Upper lobe of left lung (tissue), 4 donors: ENCODE results near the gene PHF3.

Experiments used
- CTCF ChIP-seq, 6 experiments: fragments of 450-650 bp in 4 of 6; fragments of 200-600 bp in 2 of 6; sonication (generic) in 2 of 6; IDR thresholded peaks; one replicate each; pipeline ENCODE4 v1.5.1; 2016 to 2019; ENCODE audit warnings: antibody characterized with exemption in 6 of 6
- EP300 ChIP-seq, 4 donors: sonication (generic); formaldehyde crosslinking; IDR thresholded peaks; one replicate each; pipeline ENCODE4 v1.5.1; 2017; ENCODE audit warnings: antibody characterized with exemption in 4 of 4, control low read depth in 2 of 4

- TF ChIP-seq CTCF (IDR thresholded peaks at IDR 0.05) (no peak), EP300 (IDR thresholded peaks at IDR 0.05) (no peak)
Measured at GRCh38 chr6:63673692-63674091, 38.1 kb downstream of the PHF3 start.
